Cardiac fibroblast (primary cell): Measurements from ENCODE around the gene RAPGEF1.

ENCODE experiments used
- DNase-seq, 2 donors: peaks; one replicate each; pipeline versions ENCODE4 v3.0.0 to v3.0.0-alpha.2; 2010; ENCODE audit warnings: low read depth in 2 of 2
- H3K4me3 ChIP-seq, 2 donors: replicated peaks in 1 of 2; 1 replicate in 1 of 2; 2 replicates in 1 of 2; pipeline ENCODE4 v1.5.1; 2011; ENCODE audit warnings: low read depth in 2 of 2, low read length in 2 of 2, mild to moderate bottlenecking in 2 of 2, moderate library complexity in 1 of 2
- CTCF ChIP-seq: IDR thresholded peaks from one replicate; pipeline ENCODE4 v1.5.1; 2011; ENCODE audit warnings: low read depth, mild to moderate bottlenecking, low read length, inconsistent platforms

Gene RAPGEF1

DNA sequence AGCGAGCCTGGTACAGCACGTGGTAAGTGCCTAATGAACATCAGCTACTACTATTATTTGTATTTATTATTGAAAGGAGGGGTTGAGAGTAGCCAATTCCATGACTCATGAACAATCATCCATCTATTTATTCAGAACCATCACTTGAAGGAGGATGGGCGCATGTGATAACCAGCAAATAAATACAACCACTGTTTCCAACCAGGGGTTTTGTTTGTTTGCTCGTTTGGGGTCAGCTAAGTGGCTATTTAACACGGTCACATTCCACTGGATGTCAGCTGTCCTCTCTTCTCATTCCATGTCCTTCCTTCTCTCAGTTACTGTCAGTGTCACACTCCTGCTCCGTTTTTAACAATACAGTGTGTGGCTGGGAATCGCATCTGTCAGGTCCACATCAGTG lies 8.6 kb downstream of the RAPGEF1 start:
- TF ChIP-seq CTCF: no peak
- H3K4me3 ChIP-seq: no peak overlapping the region
- no peak for DNase-seq

GRCh38 chr9:131728961-131729360 lies 10.9 kb downstream of the RAPGEF1 start:
- TF ChIP-seq CTCF: no peak
- no peak overlapping the region for H3K4me3 ChIP-seq
- DNase-seq: no peak

GRCh38 chr9:131728546-131728910 lies 11.3 kb downstream of the RAPGEF1 start:
- no peak for DNase-seq
- no peak overlapping the region for H3K4me3 ChIP-seq

DNA sequence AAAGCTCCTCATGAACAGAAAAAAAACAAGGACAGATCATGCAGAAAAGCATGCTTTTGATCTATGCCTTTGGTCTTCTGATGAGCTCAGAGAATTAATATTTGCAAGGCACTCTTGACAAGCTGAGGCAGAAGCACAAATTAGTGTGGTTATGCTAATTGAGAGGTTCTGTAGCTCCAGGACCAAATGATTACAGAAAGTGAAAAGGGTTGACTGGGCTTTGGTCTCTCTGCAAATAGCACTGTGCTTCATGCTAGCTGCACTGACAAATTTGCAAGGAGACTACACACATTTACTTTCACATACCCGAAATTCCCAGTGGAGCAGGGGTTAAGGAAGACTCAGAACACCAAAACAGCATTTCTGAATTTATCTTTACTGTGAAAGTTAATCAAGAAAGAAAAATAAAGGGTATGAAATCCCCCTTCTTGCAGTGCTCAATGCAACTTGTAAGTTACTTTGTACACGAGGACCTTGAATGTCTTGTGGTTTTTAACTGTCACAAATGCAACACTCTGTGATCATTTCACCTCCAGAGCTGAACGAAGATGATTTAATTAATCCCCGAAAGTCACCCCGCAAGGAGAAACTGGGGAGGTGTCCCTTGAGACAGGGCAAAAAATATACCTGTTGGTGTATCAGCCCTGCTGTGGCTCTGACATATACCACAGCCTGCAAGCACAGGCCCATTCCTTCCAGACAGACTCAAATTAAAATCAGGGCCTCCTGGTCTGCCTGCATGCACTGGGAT lies 11.9 kb downstream of the RAPGEF1 start:
- no peak overlapping the region for H3K4me3 ChIP-seq
- no peak for DNase-seq
- TF ChIP-seq CTCF: no peak

More at GRCh38 chr9:131728546-131728910, 11.3 kb downstream of the RAPGEF1 start:
- TF ChIP-seq CTCF: no peak

DNA sequence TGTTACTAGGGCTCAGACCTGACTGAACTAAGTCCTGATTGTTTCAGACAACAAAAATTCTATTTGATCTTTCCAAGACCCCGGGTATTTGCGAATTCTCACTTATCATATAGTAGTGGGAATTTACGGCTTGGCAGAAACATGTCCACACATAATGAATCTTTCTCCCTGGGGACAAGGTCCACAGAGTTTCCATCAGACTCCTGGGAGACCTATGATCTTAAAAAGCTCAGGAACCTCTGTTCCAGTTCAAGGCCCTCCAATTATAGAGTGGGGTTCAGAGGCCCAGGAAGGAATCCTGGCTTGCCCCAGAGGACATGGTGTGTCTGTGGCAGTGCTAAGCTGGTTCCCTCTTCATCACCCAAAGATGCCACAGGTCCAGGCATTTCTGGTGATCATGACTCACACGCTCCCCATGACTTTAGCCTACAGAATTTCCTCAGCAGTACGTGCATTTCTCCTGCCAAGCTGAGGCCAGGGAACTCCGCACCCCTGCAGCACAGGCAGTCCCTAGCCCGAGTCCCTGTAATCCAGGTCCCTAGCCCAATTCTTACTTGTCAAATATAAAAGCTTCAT lies 12.6 kb downstream of the RAPGEF1 start:
- no peak overlapping the region for H3K4me3 ChIP-seq
- peak in 1 of 2 donors; percentile 68 for DNase-seq
- no peak for TF ChIP-seq CTCF

DNA sequence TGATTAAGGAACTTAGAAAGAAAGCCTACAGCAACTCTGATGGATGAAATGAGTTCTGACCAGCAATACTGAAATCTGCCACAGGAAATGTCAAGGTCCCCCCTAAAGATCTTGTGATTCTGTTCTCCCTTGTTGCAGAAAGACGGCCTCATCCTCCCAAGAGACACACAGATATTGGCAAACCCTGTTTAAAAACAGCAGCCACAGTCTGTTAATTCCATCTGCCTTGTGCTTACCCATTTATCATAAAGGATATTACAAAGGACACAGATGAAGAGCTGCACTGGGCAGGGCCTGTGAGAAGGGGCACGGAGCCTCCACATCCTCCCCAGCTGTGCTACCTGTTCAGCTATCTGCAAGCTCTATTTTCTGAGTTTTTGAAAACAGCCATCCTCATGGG lies 15.2 kb downstream of the RAPGEF1 start:
- TF ChIP-seq CTCF: no peak
- no peak for DNase-seq
- no peak overlapping the region for H3K4me3 ChIP-seq

DNA sequence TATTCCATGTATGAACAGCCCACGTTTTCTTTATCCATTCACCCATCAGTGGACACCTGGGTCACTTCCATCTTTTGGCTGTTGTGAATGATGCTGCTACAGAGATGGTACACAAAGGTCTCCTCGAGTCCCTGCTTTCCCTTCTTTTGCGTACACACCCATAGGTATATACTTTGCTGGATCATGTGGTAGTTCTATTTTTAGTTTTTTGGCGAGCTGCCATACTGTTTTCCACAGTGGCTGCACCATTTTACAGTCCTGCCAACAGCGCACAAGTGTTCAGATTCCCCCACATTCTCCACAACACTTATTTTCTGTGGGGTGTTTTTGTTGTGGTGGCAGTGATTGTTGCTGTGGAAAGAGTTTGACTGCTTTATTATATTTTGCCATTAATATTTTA lies 16.2 kb downstream of the RAPGEF1 start:
- TF ChIP-seq CTCF: no peak
- DNase-seq: no peak
- no peak overlapping the region for H3K4me3 ChIP-seq
